Gastroesophageal sphincter (tissue), 4 donors: Measurements from ENCODE around the gene LMO2. TPM values are rescaled to one million over a fixed set of nuclear protein-coding genes. Genes with fewer than 3 reads are reported as not detected.
A peak's percentile ranks its signal among the peaks of the same experiment; 100 is the strongest.

Experiments used
- ATAC-seq: fragments of 150-250 bp; one replicate; pipeline ENCODE4 v1.9.1; 2016; ENCODE audit warnings: mild to moderate bottlenecking, moderate library complexity
- H3K27ac ChIP-seq, 4 donors: fragments of 200-600 bp; sonication (generic) in 3 of 4; 1 replicate in 3 of 4; 2 replicates in 1 of 4; pipeline ENCODE4 v1.5.1; 2016 to 2019
- H3K27me3 ChIP-seq: fragments of 200-600 bp; sonication (generic); one replicate; pipeline ENCODE4 v1.5.1; 2019
- H3K36me3 ChIP-seq, 2 donors: fragments of 200-600 bp; sonication (generic); one replicate each; pipeline ENCODE4 v1.5.1; 2019; ENCODE audit warnings: control low read depth in 1 of 2
- H3K4me1 ChIP-seq, 3 donors: fragments of 200-600 bp; sonication (generic); 1 replicate in 2 of 3; 2 replicates in 1 of 3; pipeline ENCODE4 v1.5.1; 2016 to 2019; ENCODE audit warnings: control low read depth in 2 of 3
- H3K4me3 ChIP-seq, 2 donors: fragments of 200-600 bp; sonication (generic); one replicate each; pipeline ENCODE4 v1.5.1; 2019; ENCODE audit warnings: mild to moderate bottlenecking in 1 of 2, moderate library complexity in 1 of 2
- H3K9me3 ChIP-seq, 3 donors: fragments of 200-600 bp; sonication (generic); one replicate each; pipeline ENCODE4 v1.5.1; 2017 to 2019; ENCODE audit warnings: control low read depth in 2 of 3
- EP300 ChIP-seq: sonication (generic); formaldehyde crosslinking; IDR thresholded peaks from one replicate; pipeline ENCODE4 v1.6.1; 2017; ENCODE audit warnings: antibody characterized with exemption, mild to moderate bottlenecking
- POLR2A ChIP-seq, 2 donors: fragments of 450-650 bp; IDR thresholded peaks; one replicate each; pipeline ENCODE4 v1.6.1; 2017; ENCODE audit warnings: antibody characterized with exemption in 2 of 2, mild to moderate bottlenecking in 2 of 2, moderate library complexity in 1 of 2
- POLR2AphosphoS5 ChIP-seq: sonication (generic); formaldehyde crosslinking; IDR thresholded peaks from one replicate; pipeline ENCODE4 v1.6.1; 2017; ENCODE audit warnings: antibody characterized with exemption
- WGBS, 2 donors: methylation state at CpG; one replicate each; pipeline ENCODE4 v1.1.5; 2018; ENCODE audit warnings: low coverage in 1 of 2; 5-methylcytosine and 5-hydroxymethylcytosine counted together
- total RNA-seq, 4 donors: library from RNA; depleted of rRNA; stranded (reverse); fragments of >200 nt; gene quantifications; one replicate each; pipeline ENCODE4 v1.1.0, GENCODE V29; 2016
- TF ChIP-seq, protein P1 (sequence below), 4 experiments: fragments of 200-600 bp in 2 of 4; fragments of 450-650 bp in 2 of 4; sonication (generic) in 1 of 4; IDR thresholded peaks; one replicate each; pipeline ENCODE4 v1.5.1; 2017 to 2019; ENCODE audit warnings: antibody characterized with exemption in 4 of 4, mild to moderate bottlenecking in 2 of 4, moderate library complexity in 2 of 4

LMO2 gene
- total RNA-seq, 4 donors from 2014 or later = 7.0 to 24.2 (median 14.8) TPM

- H3K4me3 ChIP-seq = no peak overlapping the region
- no peak for ATAC-seq
- TF ChIP-seq, protein P1, sequence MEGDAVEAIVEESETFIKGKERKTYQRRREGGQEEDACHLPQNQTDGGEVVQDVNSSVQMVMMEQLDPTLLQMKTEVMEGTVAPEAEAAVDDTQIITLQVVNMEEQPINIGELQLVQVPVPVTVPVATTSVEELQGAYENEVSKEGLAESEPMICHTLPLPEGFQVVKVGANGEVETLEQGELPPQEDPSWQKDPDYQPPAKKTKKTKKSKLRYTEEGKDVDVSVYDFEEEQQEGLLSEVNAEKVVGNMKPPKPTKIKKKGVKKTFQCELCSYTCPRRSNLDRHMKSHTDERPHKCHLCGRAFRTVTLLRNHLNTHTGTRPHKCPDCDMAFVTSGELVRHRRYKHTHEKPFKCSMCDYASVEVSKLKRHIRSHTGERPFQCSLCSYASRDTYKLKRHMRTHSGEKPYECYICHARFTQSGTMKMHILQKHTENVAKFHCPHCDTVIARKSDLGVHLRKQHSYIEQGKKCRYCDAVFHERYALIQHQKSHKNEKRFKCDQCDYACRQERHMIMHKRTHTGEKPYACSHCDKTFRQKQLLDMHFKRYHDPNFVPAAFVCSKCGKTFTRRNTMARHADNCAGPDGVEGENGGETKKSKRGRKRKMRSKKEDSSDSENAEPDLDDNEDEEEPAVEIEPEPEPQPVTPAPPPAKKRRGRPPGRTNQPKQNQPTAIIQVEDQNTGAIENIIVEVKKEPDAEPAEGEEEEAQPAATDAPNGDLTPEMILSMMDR (IDR thresholded peaks at IDR 0.05) = no peak
- TF ChIP-seq POLR2A (IDR thresholded peaks at IDR 0.05) = no peak
- TF ChIP-seq EP300 = no peak
- TF ChIP-seq POLR2AphosphoS5 = no peak
These were observed 16.1 kb downstream of the LMO2 start for GRCh38 chr11:33875621-33876294.

GRCh38 chr11:33874910-33875490 is 16.9 kb downstream of the LMO2 start:
- TF ChIP-seq, protein P1 (IDR thresholded peaks at IDR 0.05) = no peak
- TF ChIP-seq POLR2AphosphoS5 (no peak), EP300 (no peak), POLR2A (IDR thresholded peaks at IDR 0.05) (no peak)
- Histone ChIP-seq H3K4me1 (peaks cover 0 to 13% (median 0%) of the 10 kb centered on the region in 3 donors), H3K36me3 (no peaks in the 10 kb centered on the region), H3K27ac (no peak overlapping the region), H3K4me3 (no peak overlapping the region), H3K27me3 (peaks cover 55% of the 10 kb centered on the region), H3K9me3 (no peaks in the 10 kb centered on the region)
- ATAC-seq = no peak
- WGBS, 2 donors = 65 to 85% methylated on average over 6 to 10 of the region's 12 CpGs

More at GRCh38 chr11:33875621-33876294, 16.1 kb downstream of the LMO2 start:
- peaks cover 0 to 5% (median 0%) of the 10 kb centered on the region in 3 donors for H3K4me1 ChIP-seq
- H3K9me3 ChIP-seq = no peaks in the 10 kb centered on the region
- WGBS, 2 donors = 94 to 100% methylated on average over 1 to 2 of the region's 2 CpGs
- peaks cover 48% of the 10 kb centered on the region for H3K27me3 ChIP-seq
- H3K27ac ChIP-seq = no peak overlapping the region
- no peaks in the 10 kb centered on the region for H3K36me3 ChIP-seq

DNA sequence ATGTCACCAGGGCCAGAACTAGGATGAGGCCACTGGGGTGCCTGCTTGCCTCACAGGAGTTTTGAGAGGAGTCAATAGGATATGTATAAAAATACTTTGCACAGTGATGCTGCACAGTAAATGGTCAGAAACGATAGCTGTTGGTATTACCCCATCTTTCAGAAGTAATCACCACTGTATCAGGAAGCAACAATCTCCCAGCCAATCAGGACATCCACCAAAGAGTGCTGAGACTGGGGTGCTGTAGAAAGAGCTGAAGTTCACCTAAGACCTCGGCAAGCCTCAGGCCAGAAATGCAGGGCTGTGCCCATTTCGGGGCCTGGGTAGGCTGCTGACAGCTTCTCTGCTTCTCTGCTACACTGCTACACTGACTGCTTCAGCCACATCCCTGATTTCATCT is 17.4 kb downstream of the LMO2 start:
- Histone ChIP-seq H3K4me1 (peaks cover 0 to 17% (median 0%) of the 10 kb centered on the region in 3 donors), H3K36me3 (no peaks in the 10 kb centered on the region), H3K9me3 (no peaks in the 10 kb centered on the region), H3K4me3 (no peak overlapping the region), H3K27ac (no peak overlapping the region), H3K27me3 (peaks cover 58% of the 10 kb centered on the region)
- TF ChIP-seq EP300 (no peak), POLR2A (IDR thresholded peaks at IDR 0.05) (no peak), POLR2AphosphoS5 (no peak)
- TF ChIP-seq, protein P1 (IDR thresholded peaks at IDR 0.05) = no peak
- no peak for ATAC-seq
- 57% methylated on average over 3 of the region's 3 CpGs for WGBS, 2 donors

- no peaks in the 10 kb centered on the region for H3K9me3 ChIP-seq
- peak overlapping the region in 3 of 4 donors; percentile 79 to 85 (median 84) for H3K27ac ChIP-seq
- peak; percentile 74 for ATAC-seq
- WGBS, 2 donors = 0% methylated on average over 3 to 7 of the region's 91 CpGs
- peaks cover 0 to 27% (median 6%) of the 10 kb centered on the region in 3 donors for H3K4me1 ChIP-seq
- TF ChIP-seq EP300 (no peak), POLR2AphosphoS5 (no peak), POLR2A (IDR thresholded peaks at IDR 0.05) (no peak)
- TF ChIP-seq, protein P1 (IDR thresholded peaks at IDR 0.05) = no peak
- no peaks in the 10 kb centered on the region for H3K36me3 ChIP-seq
- H3K4me3 ChIP-seq = peak overlapping the region; percentile 42 to 66
- peaks cover 77% of the 10 kb centered on the region for H3K27me3 ChIP-seq
These were observed 22.1 kb downstream of the LMO2 start for GRCh38 chr11:33869481-33870422.
